PC-3 (cell line): ENCODE measurements around the gene EZR. TPM values are rescaled to one million over a fixed set of nuclear protein-coding genes. Genes with fewer than 3 reads are reported as not detected.

ENCODE experiments used
- ATAC-seq: fragments of 200-7000 bp; cut with Tn5 transposase; 2 replicates; pipeline ENCODE4 v1.9.1; 2020; ENCODE audit warnings: mild to moderate bottlenecking, moderate library complexity
- BruUV-seq: library from RNA; stranded (reverse); fragments of 400-500 nt; replicated peaks from 2 replicates; lab custom pipeline; 2021; lab: Mats Ljungman, UMichigan
- CTCF ChIA-PET: fragments of 300-600 bp; sonication (Branson Sonifier 250); formaldehyde crosslinking; loops from one replicate; lab custom pipeline; 2022; ENCODE audit warnings: antibody characterized with exemption; lab: Charles Lee
- POLR2A ChIA-PET: fragments of 300-600 bp; sonication (Branson Sonifier 250); formaldehyde crosslinking; loops from one replicate; lab custom pipeline; 2022; ENCODE audit warnings: antibody characterized with exemption; ENCODE audit not compliant: unreplicated experiment; lab: Charles Lee
- DNase-seq: peaks from one replicate; pipeline ENCODE4 v3.0.0-alpha.2; 2015
- H2AFZ ChIP-seq: fragments of 300-600 bp; sonication (generic); 2 replicates; pipeline ENCODE4 v1.6.0; 2016; ENCODE audit warnings: antibody characterized with exemption, low read length
- H3F3A ChIP-seq: fragments of 300-600 bp; sonication (generic); one replicate; pipeline ENCODE4 v1.6.0; 2017; ENCODE audit warnings: antibody characterized with exemption, low read length, control low read depth, mild to moderate bottlenecking; ENCODE audit not compliant: unreplicated experiment
- H3K27ac ChIP-seq: fragments of 300-600 bp; sonication (generic); 2 replicates; pipeline ENCODE4 v1.5.1; 2016; ENCODE audit warnings: mild to moderate bottlenecking, low read length
- H3K27me3 ChIP-seq: fragments of 300-600 bp; sonication (generic); 2 replicates; pipeline ENCODE4 v1.6.1; 2016; ENCODE audit warnings: low read length, mixed read lengths
- H3K36me3 ChIP-seq: fragments of 300-600 bp; sonication (generic); 2 replicates; pipeline ENCODE4 v1.6.1; 2016; ENCODE audit warnings: low read depth, mixed run types, low read length, mixed read lengths
- H3K4me1 ChIP-seq: fragments of 300-600 bp; sonication (generic); 2 replicates; pipeline ENCODE4 v1.5.1; 2016; ENCODE audit warnings: low read length; ENCODE audit not compliant: insufficient read depth
- H3K4me2 ChIP-seq: fragments of 300-600 bp; sonication (generic); 2 replicates; pipeline ENCODE4 v1.6.0; 2016; ENCODE audit warnings: low read length
- H3K4me3 ChIP-seq: fragments of 300-600 bp; sonication (generic); 2 replicates; pipeline ENCODE4 v1.5.1; 2016; ENCODE audit warnings: mild to moderate bottlenecking, low read length, mixed read lengths
- H3K79me2 ChIP-seq: fragments of 300-600 bp; sonication (generic); 2 replicates; pipeline ENCODE4 v1.6.1; 2017; ENCODE audit warnings: low read length, mixed read lengths
- H3K9ac ChIP-seq: fragments of 300-600 bp; sonication (generic); 2 replicates; pipeline ENCODE4 v1.6.0; 2016; ENCODE audit warnings: mild to moderate bottlenecking, low read length
- H3K9me2 ChIP-seq: fragments of 300-600 bp; sonication (generic); replicated peaks from 2 replicates; pipeline ENCODE4 v1.6.1; 2016; ENCODE audit warnings: mixed run types, low read length, mixed read lengths
- H3K9me3 ChIP-seq: fragments of 300-600 bp; sonication (generic); 2 replicates; pipeline ENCODE4 v1.6.1; 2016; ENCODE audit warnings: low read length, mixed read lengths
- H4K20me1 ChIP-seq: fragments of 300-600 bp; sonication (generic); 2 replicates; pipeline ENCODE4 v1.6.1; 2016; ENCODE audit warnings: low read length, mixed read lengths
- CTCF ChIP-seq: fragments of 300-600 bp; sonication (generic); conservative IDR thresholded peaks from 2 replicates; pipeline ENCODE4 v1.5.1; 2017; ENCODE audit warnings: antibody characterized with exemption, low read depth, mild to moderate bottlenecking, low read length
- EZH2 ChIP-seq: fragments of 300-600 bp; sonication (generic); IDR thresholded peaks from one replicate; pipeline ENCODE4 v1.6.1; 2017; ENCODE audit warnings: antibody characterized with exemption, mild to moderate bottlenecking, low read length; ENCODE audit not compliant: unreplicated experiment
- EZH2phosphoT487 ChIP-seq: fragments of 300-600 bp; sonication (generic); IDR thresholded peaks from 2 replicates; pipeline ENCODE4 v1.6.1; 2018; ENCODE audit warnings: mild to moderate bottlenecking, antibody characterized with exemption, low read length, borderline replicate concordance
- intact Hi-C: fragments of 100-400 bp; cut with micrococcal nuclease; formaldehyde crosslinking; loops from 2 replicates; pipeline ENCODE4 v1.9.0; 2023
- total RNA-seq: library from RNA; depleted of rRNA; stranded (reverse); fragments of >200 nt; gene quantifications from 2 replicates; pipeline ENCODE4 v1.2.3, GENCODE V29; 2014

The EZR gene
- total RNA-seq, 1 experiment from 2014 or later = 182 TPM

GRCh38 chr6:158769771-158770432 is 49.3 kb downstream of the EZR start:
- no peaks in the 10 kb centered on the region for H3K79me2 ChIP-seq
- intact Hi-C loops = no loop called here

GRCh38 chr6:158769234-158769770 is 49.9 kb downstream of the EZR start:
- no peaks in the 10 kb centered on the region for H3K9me3 ChIP-seq
- H3K9ac ChIP-seq = no peak overlapping the region
- H3K9me2 ChIP-seq = no peaks in the 10 kb centered on the region
- H3F3A ChIP-seq = peaks cover 3% of the 10 kb centered on the region
- TF ChIP-seq CTCF = no peak
- no peak for ATAC-seq
- H3K36me3 ChIP-seq = peaks cover 86% of the 10 kb centered on the region
- no peaks in the 10 kb centered on the region for H3K27me3 ChIP-seq
- DNase-seq = no peak
- no peaks in the 10 kb centered on the region for H3K79me2 ChIP-seq
- no peaks in the 10 kb centered on the region for H3K4me1 ChIP-seq
- no peak overlapping the region for H3K27ac ChIP-seq
- H3K4me2 ChIP-seq = no peak overlapping the region
- ChIA-PET CTCF (no interaction called here), POLR2A (no interaction called here)
- no peak overlapping the region for H2AFZ ChIP-seq
- H3K4me3 ChIP-seq = no peak overlapping the region
- BruUV-seq = no TSS peak
- intact Hi-C loops = no loop called here
- no peaks in the 10 kb centered on the region; the same call in 1 of the 2 replicates for H4K20me1 ChIP-seq

More at GRCh38 chr6:158769771-158770432, 49.3 kb downstream of the EZR start:
- H3K27ac ChIP-seq = no peak overlapping the region
- H3K9me2 ChIP-seq = no peaks in the 10 kb centered on the region
- peaks cover 89% of the 10 kb centered on the region for H3K36me3 ChIP-seq
- TF ChIP-seq EZH2phosphoT487 (no peak), CTCF (no peak), EZH2 (no peak)
- no peaks in the 10 kb centered on the region for H3K27me3 ChIP-seq
- BruUV-seq = no TSS peak
- H4K20me1 ChIP-seq = no peaks in the 10 kb centered on the region; the same call in 1 of the 2 replicates
- peaks cover 4% of the 10 kb centered on the region for H3F3A ChIP-seq
- ChIA-PET CTCF (no interaction called here), POLR2A (no interaction called here)
- ATAC-seq = no peak
- no peaks in the 10 kb centered on the region for H3K9me3 ChIP-seq
- H2AFZ ChIP-seq = no peak overlapping the region
- H3K4me3 ChIP-seq = no peak overlapping the region
- H3K9ac ChIP-seq = no peak overlapping the region
- no peaks in the 10 kb centered on the region for H3K4me1 ChIP-seq
- DNase-seq = no peak
- no peak overlapping the region for H3K4me2 ChIP-seq

- Histone ChIP-seq H3F3A (no peaks in the 10 kb centered on the region), H3K27ac (no peak overlapping the region), H3K79me2 (no peaks in the 10 kb centered on the region), H4K20me1 (no peaks in the 10 kb centered on the region), H3K9ac (no peak overlapping the region), H3K9me3 (no peaks in the 10 kb centered on the region), H3K9me2 (no peaks in the 10 kb centered on the region), H3K36me3 (peaks cover 78% of the 10 kb centered on the region), H3K27me3 (no peaks in the 10 kb centered on the region), H3K4me2 (no peak overlapping the region), H3K4me1 (no peaks in the 10 kb centered on the region), H2AFZ (no peak overlapping the region), H3K4me3 (no peak overlapping the region)
- ChIA-PET CTCF (no interaction called here), POLR2A (no interaction called here)
- ATAC-seq = no peak
- TF ChIP-seq EZH2 (no peak), CTCF (no peak), EZH2phosphoT487 (no peak)
- intact Hi-C loops = no loop called here
- no TSS peak for BruUV-seq
- no peak for DNase-seq
These were observed 50.7 kb downstream of the EZR start for GRCh38 chr6:158768436-158768835.
